H1 (cell line): ENCODE results near the gene ZMIZ1. TPM values are rescaled to one million over a fixed set of nuclear protein-coding genes. Genes with fewer than 3 reads are reported as not detected.

ENCODE experiments used
- CTCF ChIA-PET: fragments of 300-600 bp; sonication (Branson Sonifier 250); formaldehyde crosslinking; loops from one replicate; lab custom pipeline; 2021; ENCODE audit not compliant: partially characterized antibody; lab: Charles Lee
- POLR2A ChIA-PET: fragments of 300-600 bp; sonication (Branson Sonifier 250); formaldehyde crosslinking; loops from one replicate; lab custom pipeline; 2021; ENCODE audit warnings: inconsistent platforms; ENCODE audit not compliant: partially characterized antibody; lab: Charles Lee
- DNase-seq, 2 experiments: peaks; one replicate each; pipeline versions ENCODE4 v3.0.0 to v3.0.0-alpha.2; 2010 to 2022; ENCODE audit warnings: low spot score in 2 of 2, low read depth in 1 of 2, mixed read lengths in 1 of 2
- FAIRE-seq: peaks from 2 replicates; lab custom pipeline; 2011; peaks lifted over from hg19 to GRCh38; lab: Jason Lieb, UNC
- H2AFZ ChIP-seq: 2 replicates; pipeline ENCODE4 v1.8.1; 2012; ENCODE audit warnings: low read length, inconsistent platforms
- H2AK5ac ChIP-seq: 2 replicates; pipeline ENCODE4 v1.6.1; 2013; ENCODE audit warnings: low read depth, low read length
- H2BK120ac ChIP-seq: replicated peaks from 2 replicates; pipeline ENCODE3; 2013; ENCODE audit warnings: low read depth, low read length, inconsistent platforms
- H2BK12ac ChIP-seq: 2 replicates; pipeline ENCODE4 v1.6.1; 2013; ENCODE audit warnings: low read depth, low read length
- H2BK15ac ChIP-seq: 2 replicates; pipeline ENCODE4 v1.6.1; 2013; ENCODE audit warnings: low read length
- H2BK20ac ChIP-seq: 2 replicates; pipeline ENCODE4 v1.6.1; 2013; ENCODE audit warnings: low read length
- H2BK5ac ChIP-seq: 2 replicates; pipeline ENCODE4 v1.6.1; 2013; ENCODE audit warnings: low read depth, low read length
- H3K14ac ChIP-seq: 2 replicates; pipeline ENCODE4 v1.6.1; 2013; ENCODE audit warnings: inconsistent platforms; ENCODE audit not compliant: insufficient read length
- H3K18ac ChIP-seq: 2 replicates; pipeline ENCODE4 v1.6.1; 2013; ENCODE audit warnings: low read length; ENCODE audit errors: extremely low read depth
- H3K23ac ChIP-seq: 2 replicates; pipeline ENCODE4 v1.6.1; 2013; ENCODE audit warnings: inconsistent platforms; ENCODE audit not compliant: insufficient read length
- H3K23me2 ChIP-seq: 2 replicates; pipeline ENCODE4 v1.6.1; 2013; ENCODE audit warnings: low read depth, low read length
- H3K27ac ChIP-seq: 2 replicates; pipeline ENCODE4 v1.6.1; 2011; ENCODE audit warnings: low read depth, low read length, inconsistent platforms
- H3K27me3 ChIP-seq, 4 experiments: replicated peaks in 1 of 4; 1 replicate in 1 of 4; 2 replicates in 3 of 4; pipeline versions ENCODE4 v1.6.1 to v1.8.1; 2011 to 2013; ENCODE audit warnings: low read length in 3 of 4, mild to moderate bottlenecking in 3 of 4, inconsistent platforms in 2 of 4, mixed read lengths in 2 of 4, moderate library complexity in 1 of 4; ENCODE audit not compliant: control insufficient read depth in 3 of 4, insufficient read depth in 3 of 4; ENCODE audit errors: extremely low read depth in 1 of 4
- H3K36me3 ChIP-seq, 4 experiments: 2 replicates each; pipeline versions ENCODE4 v1.6.1 to v1.8.1; 2011 to 2013; ENCODE audit warnings: mild to moderate bottlenecking in 4 of 4, low read length in 3 of 4, moderate library complexity in 2 of 4, control low read depth in 1 of 4, inconsistent platforms in 1 of 4; ENCODE audit not compliant: insufficient read depth in 4 of 4, control insufficient read depth in 2 of 4
- H3K4ac ChIP-seq: replicated peaks from 2 replicates; pipeline ENCODE3; 2013; ENCODE audit warnings: low read length, low read depth, mixed read lengths, inconsistent platforms; ENCODE audit not compliant: insufficient read length
- H3K4me1 ChIP-seq, 4 experiments: replicated peaks in 1 of 4; 1 replicate in 1 of 4; 2 replicates in 3 of 4; pipeline versions ENCODE4 v1.6.1 to v1.8.1; 2011 to 2013; ENCODE audit warnings: low read length in 3 of 4, inconsistent platforms in 2 of 4, mixed read lengths in 1 of 4; ENCODE audit not compliant: insufficient read depth in 4 of 4, control insufficient read depth in 3 of 4
- H3K4me2 ChIP-seq, 2 experiments: 2 replicates each; pipeline versions ENCODE4 v1.6.1 to v1.8.1; 2011 to 2013; ENCODE audit warnings: low read depth in 2 of 2, low read length in 2 of 2, control low read depth in 1 of 2, inconsistent platforms in 1 of 2, mild to moderate bottlenecking in 1 of 2; ENCODE audit not compliant: insufficient read depth in 1 of 2
- H3K4me3 ChIP-seq, 4 experiments: fragments of 200-600, 300-600 bp in 1 of 4; sonication (generic), shearing (Covaris generic), sonication (Bioruptor Twin) in 1 of 4; 2 replicates each; pipeline versions ENCODE4 v1.5.1 to v1.8.1; 2011 to 2016; ENCODE audit warnings: low read length in 4 of 4, low read depth in 3 of 4, control low read depth in 2 of 4, inconsistent platforms in 2 of 4, mild to moderate bottlenecking in 2 of 4, mixed read lengths in 1 of 4, moderate library complexity in 1 of 4; ENCODE audit not compliant: insufficient read depth in 2 of 4; ENCODE audit errors: extremely low read depth in 1 of 4
- H3K56ac ChIP-seq: replicated peaks from 2 replicates; pipeline ENCODE3; 2013; ENCODE audit warnings: low read depth, mild to moderate bottlenecking, mixed read lengths, low read length, inconsistent platforms; ENCODE audit not compliant: insufficient read length
- H3K79me1 ChIP-seq: 2 replicates; pipeline ENCODE4 v1.6.1; 2013; ENCODE audit warnings: low read depth, low read length, control low read depth
- H3K79me2 ChIP-seq, 2 experiments: 2 replicates each; pipeline versions ENCODE4 v1.6.1 to v1.8.1; 2012 to 2013; ENCODE audit warnings: low read length in 2 of 2, mild to moderate bottlenecking in 2 of 2, inconsistent platforms in 1 of 2; ENCODE audit not compliant: insufficient read depth in 2 of 2, control insufficient read depth in 1 of 2
- H3K9ac ChIP-seq, 4 experiments: replicated peaks in 1 of 4; 1 replicate in 1 of 4; 2 replicates in 3 of 4; pipeline versions ENCODE4 v1.6.1 to v1.8.1; 2011 to 2013; ENCODE audit warnings: low read depth in 3 of 4, low read length in 3 of 4, control low read depth in 2 of 4, mild to moderate bottlenecking in 2 of 4, moderate library complexity in 2 of 4, inconsistent platforms in 1 of 4; ENCODE audit errors: extremely low read depth in 1 of 4
- H3K9me3 ChIP-seq, 2 experiments: 2 replicates each; pipeline versions ENCODE4 v1.6.1 to v1.8.1; 2012 to 2013; ENCODE audit warnings: mild to moderate bottlenecking in 2 of 2, moderate library complexity in 2 of 2, control low read depth in 1 of 2, inconsistent platforms in 1 of 2, low read depth in 1 of 2, low read length in 1 of 2, mixed read lengths in 1 of 2; ENCODE audit not compliant: insufficient read depth in 2 of 2
- H4K20me1 ChIP-seq, 2 experiments: replicated peaks in 1 of 2; 2 replicates each; pipeline versions ENCODE3 to v1.8.1; 2011 to 2013; ENCODE audit warnings: inconsistent platforms in 2 of 2, low read length in 2 of 2, mild to moderate bottlenecking in 1 of 2; ENCODE audit not compliant: insufficient read depth in 2 of 2, control insufficient read depth in 1 of 2
- H4K5ac ChIP-seq: 2 replicates; pipeline ENCODE4 v1.6.1; 2013; ENCODE audit warnings: low read length, low read depth, mixed read lengths, inconsistent platforms; ENCODE audit not compliant: insufficient read length
- H4K8ac ChIP-seq: 2 replicates; pipeline ENCODE4 v1.8.0; 2013; ENCODE audit warnings: mild to moderate bottlenecking, moderate library complexity, low read length, inconsistent platforms; ENCODE audit not compliant: insufficient read depth; ENCODE audit errors: extremely low read depth
- H4K91ac ChIP-seq: replicated peaks from 2 replicates; pipeline ENCODE3; 2013; ENCODE audit warnings: low read length, mixed read lengths, inconsistent platforms; ENCODE audit not compliant: insufficient read length
- BACH1 ChIP-seq: IDR thresholded peaks from 2 replicates; pipeline ENCODE4 v1.6.1; 2012; ENCODE audit warnings: low read length, improper control_type of control experiment
- BCL11A ChIP-seq, 2 experiments: IDR thresholded peaks; one replicate each; pipeline ENCODE4 v1.6.1; 2011; ENCODE audit warnings: low read depth in 2 of 2, low read length in 2 of 2, mild to moderate bottlenecking in 2 of 2
- EP300 ChIP-seq, 2 experiments: IDR thresholded peaks; 1 replicate in 1 of 2; 2 replicates in 1 of 2; pipeline ENCODE4 v1.6.1; 2011 to 2012; ENCODE audit warnings: low read depth in 2 of 2, low read length in 2 of 2, mild to moderate bottlenecking in 2 of 2, borderline replicate concordance in 1 of 2, inconsistent platforms in 1 of 2, moderate library complexity in 1 of 2
- GABPA ChIP-seq: IDR thresholded peaks from 2 replicates; pipeline ENCODE4 v1.6.1; 2011; ENCODE audit warnings: mild to moderate bottlenecking, low read length, moderate library complexity, borderline replicate concordance; ENCODE audit not compliant: insufficient read depth
- GTF2F1 ChIP-seq: IDR thresholded peaks from 2 replicates; pipeline ENCODE4 v1.6.1; 2012; ENCODE audit warnings: low read depth, low read length, improper control_type of control experiment, borderline replicate concordance
- KDM1A ChIP-seq: fragments of 200-600, 300-600 bp; sonication (generic); IDR thresholded peaks from 2 replicates; pipeline ENCODE4 v1.7.1; 2016; ENCODE audit warnings: mild to moderate bottlenecking, low read length, borderline replicate concordance
- SIX5 ChIP-seq: IDR thresholded peaks from 2 replicates; pipeline ENCODE4 v1.6.1; 2011; ENCODE audit warnings: mild to moderate bottlenecking, low read depth, low read length
- SRF ChIP-seq: IDR thresholded peaks from 2 replicates; pipeline ENCODE4 v1.6.1; 2011; ENCODE audit warnings: mild to moderate bottlenecking, low read depth, low read length, moderate library complexity
- TEAD4 ChIP-seq: IDR thresholded peaks from 2 replicates; pipeline ENCODE4 v1.6.1; 2012; ENCODE audit warnings: low read depth, low read length, inconsistent platforms, mixed read lengths
- WGBS, 2 experiments: shearing (Covaris generic) in 1 of 2; methylation state at CpG; one replicate each; pipeline versions ENCODE4 v1.1.6 to v1.1.7; 2013 to 2015; ENCODE audit warnings: low lambda C conversion rate in 2 of 2, mixed read lengths in 2 of 2, inconsistent platforms in 1 of 2, low coverage in 1 of 2, missing lambda C conversion rate in 1 of 2; ENCODE audit not compliant: insufficient replicate concordance in 2 of 2, insufficient coverage in 1 of 2, insufficient read length in 1 of 2; ENCODE audit errors: extremely low coverage in 1 of 2, missing lambda C conversion rate in 1 of 2; 5-methylcytosine and 5-hydroxymethylcytosine counted together
- polyA plus RNA-seq, 7 experiments: library from polyadenylated mRNA; depleted of rRNA in 3 of 7; stranded (reverse) in 5 of 7; unstranded in 2 of 7; fragments of >200 nt in 5 of 7; fragments of 200-250 nt in 2 of 7; gene quantifications; 1 replicate in 5 of 7; 2 replicates in 1 of 7; 4 replicates in 1 of 7; pipeline versions ENCODE4 v1.2.1 to v1.2.3, GENCODE V29; 2011 to 2013; ENCODE audit warnings: missing spikeins in 2 of 7, mixed read lengths in 2 of 7
- total RNA-seq: library from RNA; stranded (reverse); fragmentation: NEBNext Ultra II Directional; extraction: Animal tissue kit (Norgen Biotek cat#: 25700); gene quantifications from 2 replicates; pipeline ENCODE4 v1.2.1, GENCODE V29; 2021

Gene ZMIZ1
- total and polyA plus RNA-seq, 2 of the 8 experiments (the other 6 are each of a cell fraction or from before 2014, with no cell fraction given) = 8.1 to 28.0 TPM

DNA sequence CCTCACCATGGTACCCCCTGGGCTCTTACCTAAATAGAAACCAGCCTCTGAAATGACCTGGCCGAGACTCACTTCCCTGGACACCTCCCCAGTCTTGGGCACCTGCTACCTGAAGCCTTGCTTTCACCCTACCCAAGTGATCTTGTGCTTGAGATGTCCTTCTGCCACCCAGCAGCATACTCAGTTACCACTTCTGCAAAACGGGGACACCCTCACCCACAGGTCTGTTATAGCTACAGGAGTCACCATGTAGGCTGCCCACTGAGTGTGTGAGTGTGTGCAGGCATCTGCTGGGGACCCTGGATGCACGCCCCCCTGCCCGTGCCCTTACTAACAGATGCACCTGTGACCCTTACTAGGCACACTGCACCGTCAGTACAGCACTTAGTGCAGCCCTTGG is 183.7 kb downstream of the ZMIZ1 start:
- H4K5ac ChIP-seq = no peak overlapping the region
- no peak overlapping the region for H2BK20ac ChIP-seq
- H3K79me1 ChIP-seq = peaks cover 7% of the 10 kb centered on the region; the same call in 1 of the 2 replicates
- no peak overlapping the region for H2AK5ac ChIP-seq
- no peak overlapping the region for H4K91ac ChIP-seq
- no peak overlapping the region for H2BK5ac ChIP-seq
- no peaks in the 10 kb centered on the region for H3K36me3 ChIP-seq
- H2AFZ ChIP-seq = no peak overlapping the region
- no peak overlapping the region for H3K18ac ChIP-seq
- FAIRE-seq (no peak), DNase-seq (no peak)
- H3K56ac ChIP-seq = no peak overlapping the region
- H3K23ac ChIP-seq = no peak overlapping the region
- H3K27ac ChIP-seq = no peak overlapping the region
- H3K4ac ChIP-seq = no peak overlapping the region
- H2BK12ac ChIP-seq = no peak overlapping the region
- H4K8ac ChIP-seq = no peak overlapping the region; the same call in 1 of the 2 replicates
- ChIA-PET POLR2A (no interaction called here), CTCF (no interaction called here)
- peaks cover 9 to 31% of the 10 kb centered on the region in 2 experiments for H4K20me1 ChIP-seq
- H3K4me3 ChIP-seq = no peak overlapping the region
- H2BK120ac ChIP-seq = no peak overlapping the region
- H3K4me1 ChIP-seq = peaks cover 0 to 6% (median 1%) of the 10 kb centered on the region in 4 experiments; a peak in 2 of 7 replicates
- no peak overlapping the region for H3K9ac ChIP-seq
- 78% methylated on average over 5 of the region's 5 CpGs; no CpG with 5 or more reads in 1 of the 2 experiments for WGBS, 2 experiments
- no peak overlapping the region for H3K14ac ChIP-seq
- H3K4me2 ChIP-seq = no peak overlapping the region
- H3K27me3 ChIP-seq = no peaks in the 10 kb centered on the region
- no peaks in the 10 kb centered on the region; a peak in 1 of 4 replicates for H3K79me2 ChIP-seq
- no peak overlapping the region for H2BK15ac ChIP-seq
- no peaks in the 10 kb centered on the region for H3K9me3 ChIP-seq
- H3K23me2 ChIP-seq = no peaks in the 10 kb centered on the region
- TF ChIP-seq BACH1 = no peak
- TF ChIP-seq GABPA = no peak
- no peak for TF ChIP-seq SRF
- no peak for TF ChIP-seq TEAD4
- no peak for TF ChIP-seq GTF2F1
- no peak for TF ChIP-seq SIX5
- TF ChIP-seq KDM1A = no peak
- TF ChIP-seq BCL11A (IDR thresholded peaks at IDR 0.05; ENCODE audit: low read depth in 2 of 2, low read length in 2 of 2) = no peak
- TF ChIP-seq EP300 (IDR thresholded peaks at IDR 0.05; ENCODE audit: borderline replicate concordance in 1 of 2, low read depth in 2 of 2, low read length in 2 of 2) = no peak
